ENCODE results near the gene ZNF235.
"Not testable (repeated sequence)": the region's sequence is repeated elsewhere in the genome, so short reads cannot be mapped to it uniquely, and the experiment has no call there.

ZNF235 gene

DNA sequence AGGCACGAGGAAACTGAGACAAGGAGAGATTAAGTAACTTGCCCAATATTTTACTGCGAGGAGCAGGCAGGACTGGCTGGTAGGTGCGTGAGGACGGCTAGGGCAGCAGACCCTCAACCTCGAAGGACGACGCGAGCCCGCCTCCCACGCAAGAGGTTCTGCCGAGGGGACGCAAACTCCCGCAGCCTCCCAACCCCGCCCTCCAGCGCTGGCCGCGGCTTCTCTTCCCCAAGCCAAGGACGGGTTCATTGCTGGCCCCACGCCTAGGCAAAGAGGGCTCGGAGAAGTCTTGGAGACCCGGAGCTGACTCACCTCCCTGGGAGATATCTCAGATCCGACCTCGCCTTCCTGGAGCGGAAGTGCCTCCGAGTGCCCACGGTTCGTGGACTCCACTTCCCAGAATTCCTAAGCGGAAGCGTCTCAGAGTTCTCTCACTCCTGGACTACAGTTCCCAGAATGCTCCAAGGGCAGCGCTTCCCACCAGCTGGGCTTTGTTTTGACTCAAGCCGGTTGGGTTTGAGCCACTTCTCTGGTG, at the start of gene ZNF235:
ZNF235 (minus strand) TSS at position 367 of the 535 bp plus-strand sequence. CDS start 1,621 bp downstream, outside the sequence.
- DNase-seq (ENCODE audit: low read depth): peak; percentile 60

DNA sequence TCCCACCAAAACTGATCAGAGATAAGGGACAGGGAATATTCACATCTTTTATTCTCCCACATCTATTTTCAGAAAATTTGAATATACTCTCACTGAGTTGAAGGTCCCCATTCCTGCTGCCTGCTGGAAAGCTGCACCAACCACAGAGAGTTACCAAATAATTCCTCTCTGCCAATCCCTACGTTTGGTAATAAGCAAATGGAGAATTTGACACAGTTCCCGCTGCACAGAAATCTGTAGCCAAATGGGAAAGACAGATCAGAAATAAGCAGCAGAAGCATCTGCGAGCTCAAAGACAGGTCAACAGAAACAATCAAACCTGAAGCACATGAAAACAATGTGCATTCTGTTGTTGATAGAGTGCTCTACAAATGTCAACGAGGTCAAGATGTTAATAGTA, 41.7 kb upstream of the ZNF235 start:
- DNase-seq (ENCODE audit: low read depth): no peak

DNA sequence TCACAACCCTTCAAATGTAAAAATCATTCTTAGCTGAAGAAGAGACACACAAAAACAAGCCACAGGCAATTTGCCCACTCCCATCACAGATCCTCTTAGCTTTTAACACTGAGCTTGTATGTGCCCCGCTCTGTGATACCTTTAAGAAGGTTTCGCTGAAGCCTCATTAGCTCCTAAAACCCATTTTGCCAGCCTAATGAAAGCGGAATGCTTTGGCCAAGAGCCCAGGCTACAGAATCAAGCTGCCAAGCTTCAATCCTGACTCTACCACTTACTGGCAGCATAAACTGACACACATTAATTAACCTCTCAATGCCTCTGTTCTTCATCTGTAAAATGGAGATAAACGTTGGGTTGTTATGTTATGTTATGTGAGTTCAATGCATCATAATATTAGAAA, 41.1 kb upstream of the ZNF235 start:
- DNase-seq (ENCODE audit: low read depth): no peak

DNA sequence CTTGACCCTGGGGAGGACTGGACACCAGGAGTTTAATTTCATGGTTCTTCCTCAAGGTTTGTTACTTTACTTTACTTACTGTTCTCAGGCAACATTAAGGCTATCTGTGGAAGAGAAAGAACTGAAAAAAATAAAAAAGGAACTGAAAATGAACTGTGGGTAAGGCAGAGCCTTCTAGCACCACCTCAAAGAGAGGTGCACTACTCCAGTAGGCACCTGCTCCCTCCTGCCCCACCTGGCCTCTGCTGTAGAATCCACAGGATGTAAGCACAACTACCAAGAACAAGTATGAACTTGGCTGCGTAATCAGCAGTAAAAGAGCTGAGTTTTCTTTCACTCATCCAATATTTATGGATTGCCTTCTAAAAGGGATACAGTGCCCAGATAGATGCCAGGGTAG, 39.4 kb upstream of the ZNF235 start:
- DNase-seq (ENCODE audit: low read depth): no peak

DNA sequence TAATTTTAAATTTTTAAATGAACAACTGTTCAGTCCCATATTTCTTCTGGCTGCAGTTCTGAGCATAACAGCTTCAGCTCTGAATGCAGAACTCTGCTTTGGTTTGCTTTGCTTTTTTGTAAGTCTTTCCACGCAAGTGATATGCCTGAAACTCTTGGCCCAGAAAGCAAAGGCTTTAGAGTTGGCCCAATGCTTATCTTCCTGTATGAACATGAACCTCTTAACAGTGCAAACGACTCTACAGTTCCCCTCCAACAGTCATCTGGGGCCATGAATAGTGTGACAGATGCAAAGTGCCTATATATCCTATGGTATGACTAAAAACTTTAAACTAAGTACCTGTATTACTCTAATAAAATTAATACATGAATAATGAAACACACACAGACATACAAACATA, 37.0 kb upstream of the ZNF235 start:
- no peak for DNase-seq (ENCODE audit: low read depth)

DNA sequence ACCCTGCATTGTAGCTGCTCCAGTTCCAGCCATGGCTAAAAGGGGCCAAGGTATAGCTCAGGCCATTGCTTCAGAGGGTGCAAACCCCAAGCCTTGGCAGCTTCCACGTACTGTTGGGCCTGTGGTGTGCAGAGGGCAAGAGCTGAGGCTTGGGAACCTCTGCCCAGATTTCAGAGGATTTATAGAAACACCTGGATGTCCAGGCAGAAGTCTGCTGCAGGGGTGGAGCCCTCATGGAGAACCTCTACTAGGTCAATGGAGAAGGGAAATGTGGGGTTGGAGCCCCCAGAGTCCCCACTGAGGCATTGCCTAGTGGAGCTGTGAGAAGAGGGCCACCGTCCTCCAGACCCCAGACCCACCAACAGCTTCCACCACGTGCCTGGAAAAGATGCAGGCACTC, 29.8 kb upstream of the ZNF235 start:
- DNase-seq (ENCODE audit: low read depth): not testable (repeated sequence)

DNA sequence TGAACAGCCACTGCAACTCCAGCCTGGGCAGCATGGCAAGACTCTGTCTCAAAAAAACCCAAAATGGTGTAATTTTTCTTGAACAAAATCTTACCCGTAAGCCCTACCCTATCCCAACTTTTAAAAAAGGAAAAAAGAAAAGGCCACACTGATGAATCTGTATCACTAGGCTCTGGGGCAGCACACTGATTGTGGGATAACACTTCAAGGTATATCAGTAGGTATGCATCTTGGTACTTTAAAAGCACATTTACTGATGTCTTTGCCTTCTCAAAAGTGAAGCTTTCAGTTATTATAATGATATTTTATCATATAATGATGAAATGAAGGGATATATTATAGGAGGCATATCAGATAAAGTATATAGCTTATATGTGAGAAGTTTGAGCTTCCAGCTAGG, 27.3 kb upstream of the ZNF235 start:
- DNase-seq (ENCODE audit: low read depth): no peak

DNA sequence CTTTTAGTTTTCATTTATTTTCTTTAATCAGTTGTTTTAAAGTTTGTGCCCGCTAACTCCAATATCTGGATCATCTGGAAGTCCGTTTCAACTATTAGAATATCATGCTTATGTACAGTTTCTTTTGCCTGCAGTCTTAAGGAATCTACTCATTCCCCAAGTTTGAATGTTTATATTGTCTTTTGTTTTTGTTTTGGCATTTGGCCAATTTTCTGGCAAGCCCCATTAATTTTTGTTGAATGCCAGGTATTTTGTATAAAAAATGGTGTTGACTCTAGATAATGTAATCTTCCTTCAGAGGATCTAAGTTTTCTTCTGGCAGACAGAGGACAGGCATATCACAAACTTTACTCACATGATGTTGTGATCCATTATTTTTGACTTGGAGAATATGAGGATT, 11.1 kb upstream of the ZNF235 start:
- DNase-seq (ENCODE audit: low read depth): no peak

DNA sequence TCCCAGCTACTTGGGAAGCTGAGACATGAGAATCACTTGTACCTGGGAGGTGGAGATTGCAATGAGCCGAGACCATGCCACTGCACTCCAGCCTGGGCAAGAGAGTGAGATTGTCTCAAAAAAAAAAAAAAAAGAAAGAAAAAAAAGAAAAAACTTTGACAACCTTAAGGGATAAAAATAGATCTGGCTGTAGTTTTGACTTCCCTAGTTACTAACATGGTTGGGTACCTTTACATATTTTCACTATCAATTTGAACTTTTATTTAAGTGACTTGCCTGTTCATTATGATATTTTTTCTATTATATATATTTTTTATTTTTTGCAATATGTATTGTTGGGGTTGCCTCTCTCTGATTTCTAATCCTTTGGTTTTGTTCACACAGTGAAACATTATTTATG, 8.4 kb upstream of the ZNF235 start:
- no peak for DNase-seq (ENCODE audit: low read depth)

DNA sequence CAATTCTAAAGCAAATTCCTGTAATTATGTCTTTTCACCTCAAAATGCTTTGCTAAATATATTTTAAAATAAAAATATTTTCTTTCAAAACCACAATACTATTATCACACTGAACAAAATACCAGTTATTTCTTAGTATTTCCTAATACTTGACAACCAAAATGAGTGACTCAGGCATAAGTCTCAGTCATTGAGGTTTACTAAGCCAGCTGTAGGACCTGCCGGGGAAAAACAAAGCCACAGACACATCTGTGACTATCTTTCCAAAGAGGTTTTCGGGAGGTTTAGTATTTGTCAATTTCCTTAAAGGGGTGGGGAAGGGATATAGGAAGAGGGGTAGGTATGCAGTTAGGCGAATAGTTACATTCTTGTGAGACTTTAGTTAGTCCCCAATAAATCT, 3.2 kb upstream of the ZNF235 start:
- DNase-seq (ENCODE audit: low read depth): no peak

DNA sequence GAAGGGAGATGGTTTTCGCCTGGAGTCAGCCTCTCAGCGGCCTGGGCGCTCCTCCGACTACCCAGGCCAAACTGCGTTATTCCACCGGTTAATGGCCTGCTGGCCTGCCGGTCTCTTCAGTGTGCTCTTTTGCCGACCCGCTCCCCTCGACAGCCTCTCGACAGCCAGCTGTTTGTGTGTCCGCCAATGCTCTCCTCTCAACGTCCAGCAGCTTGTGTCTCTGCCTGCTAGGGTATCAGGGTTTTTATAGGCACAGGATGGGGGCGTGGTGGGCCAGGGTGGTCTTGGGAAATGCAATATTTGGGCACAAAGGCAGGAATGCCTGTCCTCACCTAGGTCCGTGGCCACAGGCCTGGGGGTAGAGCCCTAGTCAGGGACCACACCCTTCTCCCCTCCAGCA, 1.5 kb upstream of the ZNF235 start:
- no peak for DNase-seq (ENCODE audit: low read depth)

DNA sequence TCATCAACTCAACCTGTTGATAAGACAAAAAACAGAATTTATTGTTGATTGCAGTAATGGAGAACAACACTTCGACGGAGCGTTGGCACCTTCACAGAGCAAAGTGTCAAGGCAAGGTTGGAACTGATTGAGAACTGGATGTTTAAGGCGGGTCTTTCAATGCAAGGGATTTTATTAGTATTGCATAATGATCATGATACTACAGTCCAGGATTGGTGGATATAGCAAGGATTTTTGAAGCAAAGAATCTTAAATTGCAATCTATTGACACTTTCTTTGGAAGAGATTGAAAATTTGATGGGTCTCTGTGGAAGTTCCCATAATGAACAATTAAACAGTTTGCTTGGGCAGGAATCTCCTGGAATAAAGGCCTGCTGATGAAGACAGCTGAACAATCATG, 632 bp upstream of the ZNF235 start:
- DNase-seq (ENCODE audit: low read depth): no peak

DNA sequence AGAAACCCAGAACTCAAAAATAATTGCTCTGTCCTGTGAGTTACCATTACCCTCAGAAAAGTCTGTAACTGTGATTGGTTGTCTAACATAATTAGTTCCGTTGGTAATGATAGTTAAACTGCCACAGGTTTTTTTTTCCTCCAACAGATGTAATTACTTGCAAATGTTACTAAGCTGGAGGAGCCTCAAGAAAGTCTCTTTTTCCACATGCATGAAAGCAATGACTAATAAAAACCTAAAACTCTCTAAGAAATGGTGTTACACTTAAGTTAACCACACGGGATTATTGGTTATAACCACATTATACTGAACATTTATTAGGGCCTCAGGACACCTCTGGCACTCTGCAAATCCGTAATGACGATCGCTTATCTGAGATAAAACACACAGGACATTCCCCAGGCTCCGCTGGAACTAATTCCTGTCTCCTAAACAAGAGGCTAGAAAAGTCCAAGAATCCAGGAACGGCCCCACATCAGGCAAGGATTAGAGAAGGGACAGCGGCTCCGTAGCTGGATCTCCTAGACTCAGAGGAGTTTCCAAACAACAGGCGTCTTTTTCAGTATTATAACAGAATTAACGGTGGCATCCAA, 753 bp downstream of the ZNF235 start:
- DNase-seq (ENCODE audit: low read depth): no peak

DNA sequence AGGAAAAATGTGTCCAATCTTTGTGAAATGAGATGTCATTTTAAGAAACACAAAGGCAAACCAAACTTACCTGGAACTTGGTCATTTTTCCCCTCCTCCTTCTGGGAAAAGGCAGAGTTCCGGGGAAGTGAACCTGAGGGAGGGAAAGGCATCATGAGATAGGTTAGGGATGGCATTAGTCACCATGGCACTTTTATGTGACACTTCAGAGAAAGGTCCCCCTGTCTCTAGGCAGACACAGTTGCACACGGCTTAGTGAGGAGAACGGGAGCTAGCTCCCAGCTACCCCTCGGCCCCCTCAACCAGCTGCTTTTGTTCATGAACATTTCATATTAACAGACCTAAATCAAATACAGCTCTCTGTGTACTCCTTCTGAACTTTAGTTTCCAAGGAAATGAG, 1.5 kb downstream of the ZNF235 start:
- DNase-seq (ENCODE audit: low read depth): no peak

DNA sequence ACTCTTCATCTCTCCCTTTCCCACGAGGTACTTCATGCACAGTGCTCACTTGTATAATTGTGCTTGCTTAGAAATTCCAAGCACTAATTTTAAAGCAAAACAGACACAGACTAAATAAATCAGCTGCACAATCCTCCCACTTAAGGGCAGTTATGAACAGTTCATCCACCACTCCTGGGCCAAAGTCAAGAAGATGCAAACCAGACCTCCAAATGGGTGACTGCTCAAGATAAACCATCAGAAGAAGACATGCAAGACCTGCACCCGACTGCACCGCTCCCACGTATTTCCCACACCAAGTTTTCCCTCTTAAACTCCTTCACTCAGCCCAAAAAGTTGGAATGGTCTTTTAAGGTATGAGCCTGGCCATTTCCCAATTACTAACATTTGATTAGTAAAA, 19.9 kb downstream of the ZNF235 start:
- no peak for DNase-seq (ENCODE audit: low read depth)

DNA sequence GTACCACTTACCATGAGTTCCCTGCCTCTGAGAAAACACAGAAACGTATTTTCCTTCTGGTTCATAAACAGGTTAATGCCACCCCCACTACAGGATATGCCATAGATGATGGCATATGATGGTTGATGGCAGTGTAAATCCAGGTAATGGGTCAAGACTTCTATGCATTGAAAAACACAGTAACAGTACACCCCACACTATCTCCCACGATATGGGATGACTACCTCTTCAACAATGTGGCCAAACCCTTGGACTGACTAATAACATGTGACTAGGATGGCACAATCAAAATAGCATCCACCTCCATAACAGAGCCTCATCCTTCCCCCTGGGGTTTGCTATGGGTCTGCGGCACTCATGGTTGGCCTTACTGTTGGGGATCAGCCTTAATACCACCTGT, 22.0 kb downstream of the ZNF235 start:
- no peak for DNase-seq (ENCODE audit: low read depth)

DNA sequence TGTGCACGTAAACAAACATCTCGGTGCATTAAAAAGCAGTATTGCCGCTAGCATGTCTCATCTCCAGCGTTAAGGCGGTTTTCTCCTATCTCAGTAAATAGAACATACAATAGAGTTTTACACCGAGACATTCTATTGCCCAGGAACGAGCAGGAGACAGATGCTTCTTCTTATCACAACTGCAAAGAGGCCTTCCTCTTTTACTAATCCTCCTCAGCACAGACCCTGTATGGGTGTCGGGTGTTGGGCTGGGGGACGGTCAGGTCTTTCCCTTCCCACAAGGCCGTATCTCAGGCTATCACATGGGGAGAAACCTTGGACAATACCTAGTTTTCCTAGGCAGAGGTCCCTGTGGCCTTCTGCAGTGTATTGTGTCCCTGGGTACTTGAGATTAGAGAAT, 23.9 kb downstream of the ZNF235 start:
- DNase-seq (ENCODE audit: low read depth): no peak

DNA sequence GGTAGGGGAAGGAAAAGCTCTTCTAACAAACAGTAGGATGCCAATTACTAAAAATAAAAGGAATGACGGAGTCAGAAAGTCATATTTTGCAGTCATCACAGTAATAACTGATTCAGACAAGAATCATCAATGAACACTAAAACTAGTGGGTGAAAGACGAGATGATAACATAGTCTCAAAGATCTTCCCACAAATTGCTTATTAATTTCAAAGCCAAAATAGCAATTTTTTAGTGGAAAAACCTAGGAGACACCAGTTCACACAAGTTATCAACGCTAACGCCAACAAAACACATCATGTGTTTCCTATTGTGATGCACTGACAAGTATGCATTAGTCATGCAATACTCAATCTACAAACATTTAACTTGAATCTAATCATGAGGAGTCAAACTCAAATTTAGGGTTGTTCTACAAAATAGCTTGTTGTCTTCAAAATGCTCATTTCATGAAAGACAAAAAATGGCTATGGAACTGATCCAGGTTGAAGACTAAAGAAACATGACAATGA, 26.6 kb downstream of the ZNF235 start:
- no peak for DNase-seq (ENCODE audit: low read depth)

DNA sequence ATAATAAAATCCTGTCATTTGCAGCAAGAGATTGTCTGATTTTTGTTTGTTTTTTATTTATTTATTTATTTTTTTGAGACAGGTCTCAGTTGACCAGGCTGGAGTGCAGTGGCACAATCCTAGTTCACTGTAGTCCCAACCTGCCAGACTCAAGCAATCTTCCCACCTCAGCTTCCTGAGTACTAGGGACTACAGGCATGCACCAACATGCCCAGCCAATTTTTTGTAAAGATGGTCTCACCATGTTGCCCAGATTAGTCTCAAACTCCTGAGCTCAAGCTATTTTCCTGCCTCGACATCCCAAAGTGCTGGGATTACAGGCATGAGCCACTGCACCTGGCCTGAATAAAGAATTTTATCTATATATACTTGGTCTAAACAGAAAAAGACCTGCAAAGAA, 27.5 kb downstream of the ZNF235 start:
- no peak for DNase-seq (ENCODE audit: low read depth)

DNA sequence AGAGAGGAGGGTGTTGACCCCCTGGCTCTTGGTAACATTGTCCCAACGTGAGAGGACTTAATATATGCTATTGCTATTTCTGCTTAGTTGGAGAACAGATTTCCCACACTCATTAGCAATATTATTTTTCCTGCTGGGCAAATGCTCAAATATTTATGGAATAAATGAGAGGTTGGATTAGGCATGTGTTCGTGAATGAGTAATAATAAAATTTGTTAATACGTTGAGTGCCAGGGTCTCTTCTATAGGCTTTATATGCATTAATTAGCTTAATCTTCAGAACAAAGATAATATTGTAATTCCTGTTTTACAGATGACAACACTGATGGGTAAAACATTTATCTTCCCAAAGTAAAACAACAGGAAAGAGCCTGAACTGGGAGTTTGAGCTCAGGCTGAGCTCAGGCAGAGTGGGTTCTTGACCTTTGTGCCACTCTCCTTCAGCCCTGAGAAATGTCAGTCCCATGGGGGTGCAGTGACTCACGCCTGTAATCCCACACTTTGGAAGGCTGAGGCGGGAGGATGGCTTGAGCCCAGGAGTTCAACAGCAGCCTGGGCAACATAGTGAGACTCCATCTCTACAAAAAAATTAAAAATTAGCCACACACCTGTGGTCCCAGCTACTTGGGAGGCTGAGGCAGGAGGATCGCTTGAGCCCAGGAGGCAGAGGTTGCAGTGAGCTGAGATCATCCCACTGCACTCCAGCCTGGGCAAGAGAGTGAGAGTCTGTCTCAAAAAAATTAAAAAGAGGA, 44.0 kb downstream of the ZNF235 start:
- DNase-seq (ENCODE audit: low read depth): no peak

DNA sequence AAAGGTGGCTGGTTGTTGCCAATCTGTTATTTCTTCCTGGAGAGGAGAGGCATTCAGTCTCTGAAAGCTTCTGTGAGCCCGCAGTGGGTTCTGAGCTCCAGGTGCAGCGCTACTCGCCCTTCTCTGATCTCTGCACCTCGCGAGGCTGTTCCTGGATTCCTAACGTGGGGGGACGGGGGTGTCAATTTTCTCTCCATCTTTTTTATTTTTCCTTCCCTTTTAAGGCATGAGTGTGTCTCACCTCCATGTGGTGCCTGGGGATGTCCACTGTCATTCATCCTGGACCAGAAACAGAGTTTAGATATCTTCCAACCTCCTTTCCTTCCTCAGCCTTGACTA, 44.5 kb downstream of the ZNF235 start:
- no peak for DNase-seq (ENCODE audit: low read depth)

DNA sequence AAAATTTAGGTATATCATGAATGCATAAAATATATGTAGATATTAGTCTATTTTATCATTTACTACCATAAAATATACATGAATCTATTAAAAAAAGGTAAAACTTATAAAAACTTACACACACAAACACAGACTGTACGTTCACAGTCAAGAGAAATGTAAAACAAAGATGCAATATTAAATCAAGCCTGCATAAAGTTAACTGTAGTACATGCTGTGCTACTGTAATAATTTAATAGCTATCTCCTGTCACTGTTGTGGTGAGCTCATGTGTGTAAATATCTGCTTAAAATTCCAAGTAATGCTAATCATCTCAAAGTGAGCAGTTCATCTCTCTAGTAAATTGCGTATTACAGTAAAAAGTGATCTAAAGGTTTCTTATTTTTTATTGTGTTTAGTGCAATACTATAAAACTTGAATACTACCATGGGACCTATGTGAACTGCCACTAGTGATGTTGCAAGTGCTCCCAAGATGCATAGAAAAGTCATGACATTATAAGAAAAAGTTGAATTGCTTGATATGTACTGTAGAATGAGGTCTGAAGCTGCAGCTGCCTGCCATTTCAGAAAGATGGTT, 45.9 kb downstream of the ZNF235 start:
- no peak for DNase-seq (ENCODE audit: low read depth)

DNA sequence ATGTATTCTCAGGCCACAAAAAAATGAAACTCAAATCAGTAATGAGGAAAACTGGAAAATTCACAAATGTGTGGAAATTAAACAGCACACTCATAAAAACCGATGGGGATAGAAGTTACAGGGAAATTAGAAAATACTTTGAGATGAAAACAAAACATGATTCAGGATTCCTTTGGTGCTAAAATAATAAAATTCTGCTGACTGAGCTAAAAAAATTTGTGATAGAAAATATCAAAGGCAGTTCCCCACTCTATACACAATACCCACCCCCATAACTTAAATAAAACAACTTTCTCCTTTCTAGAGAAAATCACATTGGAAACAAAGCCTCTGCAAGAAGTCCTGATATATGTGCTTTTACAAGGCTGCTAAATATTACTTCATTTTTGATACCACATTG, 46.7 kb downstream of the ZNF235 start:
- DNase-seq (ENCODE audit: low read depth): no peak

All from stimulated activated CD8-positive, alpha-beta memory T cell treated with anti-CD3 and anti-CD28 coated beads, Interleukin-12 subunit alpha, Interleukin-12 subunit beta, amount 100 ng/mL, for 1 hour (primary cell).